GM21576 (cell line): Measurements from ENCODE around the gene NUDT12.

Experiments
- ATAC-seq: cut with Tn5 transposase; IDR thresholded peaks from one replicate; pipeline ENCODE4 v1.9.1; 2021; ENCODE audit warnings: mild to moderate bottlenecking, moderate library complexity; ENCODE audit not compliant: unreplicated experiment

Gene NUDT12

GRCh38 chr5:103562453-103563157, at the start of gene NUDT12:
Gene NUDT12 (minus strand): TSS chr5:103562789. CDS start chr5:103560248, 2,541 bp downstream.
- ATAC-seq = peak; percentile 86

- ATAC-seq = no peak
Observed at GRCh38 chr5:103607346-103607745, 44.8 kb upstream of the NUDT12 start.

- ATAC-seq = no peak
Observed at GRCh38 chr5:103605277-103605676, 42.7 kb upstream of the NUDT12 start.

GRCh38 chr5:103602438-103602837, 39.8 kb upstream of the NUDT12 start:
- ATAC-seq = no peak

GRCh38 chr5:103601314-103601713, 38.7 kb upstream of the NUDT12 start:
- no peak for ATAC-seq

- no peak for ATAC-seq
Observed at GRCh38 chr5:103600086-103600485, 37.5 kb upstream of the NUDT12 start.

- ATAC-seq = no peak
Observed at GRCh38 chr5:103598997-103599566, 36.5 kb upstream of the NUDT12 start.

GRCh38 chr5:103590221-103590620, 27.6 kb upstream of the NUDT12 start:
- ATAC-seq = no peak

GRCh38 chr5:103589776-103590175, 27.2 kb upstream of the NUDT12 start:
- ATAC-seq = no peak

GRCh38 chr5:103589357-103589756, 26.8 kb upstream of the NUDT12 start:
- no peak for ATAC-seq

GRCh38 chr5:103587185-103587748, 24.7 kb upstream of the NUDT12 start:
- ATAC-seq = no peak

GRCh38 chr5:103582364-103582763, 19.8 kb upstream of the NUDT12 start:
- no peak for ATAC-seq

- no peak for ATAC-seq
Observed at GRCh38 chr5:103573411-103573810, 10.8 kb upstream of the NUDT12 start.

GRCh38 chr5:103572454-103572853, 9.9 kb upstream of the NUDT12 start:
- ATAC-seq = no peak

- ATAC-seq = no peak
Observed at GRCh38 chr5:103571730-103572129, 9.1 kb upstream of the NUDT12 start.

GRCh38 chr5:103569313-103570060, 6.9 kb upstream of the NUDT12 start:
- no peak for ATAC-seq

GRCh38 chr5:103565719-103566118, 3.1 kb upstream of the NUDT12 start:
- ATAC-seq = no peak

GRCh38 chr5:103561685-103562452, 720 bp downstream of the NUDT12 start:
- peak; percentile 41 for ATAC-seq

GRCh38 chr5:103560826-103561225, 1.8 kb downstream of the NUDT12 start:
- no peak for ATAC-seq

GRCh38 chr5:103546858-103547257, 15.7 kb downstream of the NUDT12 start:
- ATAC-seq = no peak

GRCh38 chr5:103542441-103542840, 20.1 kb downstream of the NUDT12 start:
- no peak for ATAC-seq
